ENCODE results near the gene CCNYL1. TPM values are rescaled to one million over a fixed set of nuclear protein-coding genes. Genes with fewer than 3 reads are reported as not detected.
"Not testable (repeated sequence)": the region's sequence is repeated elsewhere in the genome, so short reads cannot be mapped to it uniquely, and the experiment has no call there.

Gene CCNYL1
- total RNA-seq, 4 donors from 2014 or later, result 9.4 to 15.9 (median 13.1) TPM

DNA sequence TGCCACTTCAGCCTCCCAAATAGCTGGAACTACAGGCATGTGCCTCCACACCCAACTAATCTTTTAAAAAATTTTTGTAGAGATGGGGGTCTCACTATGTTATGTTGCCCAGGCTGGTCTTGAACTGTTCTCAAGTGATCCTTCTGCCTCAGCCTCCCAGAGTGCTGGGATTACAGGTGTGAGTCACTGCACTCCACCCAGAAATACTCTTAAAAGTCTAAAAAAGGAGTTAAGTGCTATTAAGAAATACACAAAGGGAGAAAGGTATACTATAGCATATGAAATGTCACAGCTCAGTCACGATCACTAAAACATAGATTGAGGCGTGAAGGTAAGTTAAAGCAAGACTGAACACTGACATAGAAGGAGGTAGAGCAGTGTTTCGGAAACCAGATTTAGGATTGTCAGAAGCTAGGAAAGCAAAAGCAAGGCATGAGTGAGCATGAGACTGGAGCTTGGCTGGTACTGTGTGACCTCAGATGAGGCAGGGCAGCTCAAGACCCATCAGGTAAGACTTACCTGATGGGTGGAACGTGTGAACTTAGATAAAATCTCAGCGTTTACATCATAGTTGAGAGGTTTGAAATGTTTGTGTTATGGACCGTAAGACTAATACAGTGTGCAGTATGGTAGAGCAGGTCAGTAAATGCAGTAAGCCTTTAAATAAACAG is 9.2 kb downstream of the CCNYL1 start:
- TF ChIP-seq, protein P1, sequence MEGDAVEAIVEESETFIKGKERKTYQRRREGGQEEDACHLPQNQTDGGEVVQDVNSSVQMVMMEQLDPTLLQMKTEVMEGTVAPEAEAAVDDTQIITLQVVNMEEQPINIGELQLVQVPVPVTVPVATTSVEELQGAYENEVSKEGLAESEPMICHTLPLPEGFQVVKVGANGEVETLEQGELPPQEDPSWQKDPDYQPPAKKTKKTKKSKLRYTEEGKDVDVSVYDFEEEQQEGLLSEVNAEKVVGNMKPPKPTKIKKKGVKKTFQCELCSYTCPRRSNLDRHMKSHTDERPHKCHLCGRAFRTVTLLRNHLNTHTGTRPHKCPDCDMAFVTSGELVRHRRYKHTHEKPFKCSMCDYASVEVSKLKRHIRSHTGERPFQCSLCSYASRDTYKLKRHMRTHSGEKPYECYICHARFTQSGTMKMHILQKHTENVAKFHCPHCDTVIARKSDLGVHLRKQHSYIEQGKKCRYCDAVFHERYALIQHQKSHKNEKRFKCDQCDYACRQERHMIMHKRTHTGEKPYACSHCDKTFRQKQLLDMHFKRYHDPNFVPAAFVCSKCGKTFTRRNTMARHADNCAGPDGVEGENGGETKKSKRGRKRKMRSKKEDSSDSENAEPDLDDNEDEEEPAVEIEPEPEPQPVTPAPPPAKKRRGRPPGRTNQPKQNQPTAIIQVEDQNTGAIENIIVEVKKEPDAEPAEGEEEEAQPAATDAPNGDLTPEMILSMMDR (IDR thresholded peaks at IDR 0.05), result no peak
- TF ChIP-seq POLR2A (IDR thresholded peaks at IDR 0.05) (no peak), EP300 (IDR thresholded peaks at IDR 0.05) (no peak)
- H3K4me3 ChIP-seq, result no peak overlapping the region
- DNase-seq (ENCODE audit: low spot score in 2 of 2), result no peak
- 91 to 96% methylated on average over 6 of the region's 6 CpGs for WGBS, 2 donors
- H3K36me3 ChIP-seq, result no peaks in the 10 kb centered on the region
- peaks cover 0 to 14% (median 0%) of the 10 kb centered on the region in 4 donors for H3K4me1 ChIP-seq
- no peak overlapping the region for H3K27ac ChIP-seq
- H3K9me3 ChIP-seq, result no peaks in the 10 kb centered on the region
- H3K27me3 ChIP-seq, result no peaks in the 10 kb centered on the region

DNA sequence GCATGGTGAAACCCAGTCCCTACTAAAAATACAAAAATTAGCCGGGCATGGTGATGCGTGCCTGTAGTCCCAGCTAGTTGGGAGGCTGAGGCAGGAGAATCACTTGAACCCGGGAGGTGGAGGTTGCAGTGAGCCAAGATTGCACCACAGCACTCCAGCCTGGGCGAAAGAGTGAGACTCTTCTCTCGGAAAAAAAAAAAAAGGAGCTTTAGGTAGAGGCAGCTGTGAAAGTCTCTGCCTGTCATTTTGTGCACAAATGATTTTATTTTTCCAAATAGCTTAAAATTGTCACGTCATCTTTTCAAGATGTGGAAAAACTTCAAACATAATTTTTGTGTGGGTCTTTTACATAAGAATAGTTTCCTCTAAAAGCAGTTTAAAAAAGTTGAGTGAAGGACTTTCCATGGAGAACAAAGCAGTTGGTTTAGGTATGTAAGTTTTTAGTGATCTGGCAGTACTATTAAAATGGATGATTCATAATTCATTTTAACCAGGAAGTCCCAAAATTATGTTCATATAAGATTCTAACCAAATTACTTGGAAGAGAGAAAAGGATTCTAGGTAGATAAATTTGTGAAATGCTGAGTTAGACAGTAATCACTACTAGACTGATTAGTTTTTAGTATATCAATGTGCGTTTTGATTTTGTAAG is 11.5 kb downstream of the CCNYL1 start:
- DNase-seq (ENCODE audit: low spot score in 2 of 2), result no peak
- no peaks in the 10 kb centered on the region for H3K9me3 ChIP-seq
- H3K4me1 ChIP-seq, result peaks cover 0 to 13% (median 0%) of the 10 kb centered on the region in 4 donors
- TF ChIP-seq EP300 (IDR thresholded peaks at IDR 0.05) (no peak), POLR2A (IDR thresholded peaks at IDR 0.05) (no peak)
- TF ChIP-seq, protein P1 (IDR thresholded peaks at IDR 0.05), result no peak
- no peak overlapping the region for H3K4me3 ChIP-seq
- WGBS, 2 donors, result 86 to 87% methylated on average over 7 of the region's 7 CpGs
- H3K27ac ChIP-seq, result no peak overlapping the region
- H3K27me3 ChIP-seq, result no peaks in the 10 kb centered on the region
- no peaks in the 10 kb centered on the region for H3K36me3 ChIP-seq

DNA sequence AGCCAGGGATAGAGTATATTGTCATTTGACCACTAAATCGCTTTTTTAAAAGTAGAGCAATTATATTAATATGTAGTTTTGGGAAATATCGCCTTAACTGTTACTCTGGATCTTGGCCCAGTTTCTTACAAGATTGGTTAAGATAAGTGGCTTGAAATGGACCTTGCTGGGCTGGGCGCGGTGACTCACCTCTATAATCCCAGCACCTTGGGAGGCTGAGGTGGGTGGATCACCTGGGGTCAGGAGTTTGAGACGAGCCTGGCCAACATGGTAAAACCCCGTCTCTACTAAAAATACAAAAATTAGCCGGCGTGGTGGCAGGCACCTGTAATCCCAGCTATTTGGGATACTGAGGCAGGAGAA is 12.0 kb downstream of the CCNYL1 start:
- WGBS, 2 donors, result 94 to 96% methylated on average over 8 of the region's 8 CpGs

DNA sequence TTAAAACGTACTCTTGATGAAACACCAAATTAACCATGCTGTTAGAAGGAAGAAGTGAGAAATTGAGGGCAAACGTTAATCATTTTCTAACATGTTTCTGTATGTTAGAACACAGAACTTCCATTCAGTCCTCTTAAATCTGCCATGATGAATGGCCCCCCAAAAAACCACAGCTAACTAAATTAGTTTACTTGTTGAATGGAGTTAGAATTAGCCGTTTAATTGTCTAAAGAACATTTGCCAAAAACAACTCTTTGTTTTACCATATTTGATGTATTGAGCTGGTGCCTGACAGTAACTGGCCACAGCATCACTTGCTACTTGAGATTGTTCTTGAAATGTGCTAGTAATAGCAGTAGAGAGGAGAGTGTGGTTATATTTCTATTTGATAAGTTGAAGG is 12.7 kb downstream of the CCNYL1 start:
- no peak overlapping the region for H3K27ac ChIP-seq
- peaks cover 0 to 4% (median 0%) of the 10 kb centered on the region in 3 donors for H3K36me3 ChIP-seq
- no peaks in the 10 kb centered on the region for H3K9me3 ChIP-seq
- H3K4me1 ChIP-seq, result peaks cover 0 to 9% (median 0%) of the 10 kb centered on the region in 4 donors
- WGBS, 2 donors, result 42 to 57% methylated on average over 3 of the region's 3 CpGs
- TF ChIP-seq, protein P1 (IDR thresholded peaks at IDR 0.05), result no peak
- TF ChIP-seq EP300 (IDR thresholded peaks at IDR 0.05) (no peak), POLR2A (IDR thresholded peaks at IDR 0.05) (no peak)
- no peak overlapping the region for H3K4me3 ChIP-seq
- no peak for DNase-seq (ENCODE audit: low spot score in 2 of 2)
- no peaks in the 10 kb centered on the region for H3K27me3 ChIP-seq

More for the DNA sequence above, 12.0 kb downstream of the CCNYL1 start:
- not testable (repeated sequence) for H3K27me3 ChIP-seq; H3K4me1 ChIP-seq; H3K4me3 ChIP-seq; H3K9me3 ChIP-seq; H3K27ac ChIP-seq; DNase-seq (ENCODE audit: low spot score in 2 of 2); H3K36me3 ChIP-seq

DNA sequence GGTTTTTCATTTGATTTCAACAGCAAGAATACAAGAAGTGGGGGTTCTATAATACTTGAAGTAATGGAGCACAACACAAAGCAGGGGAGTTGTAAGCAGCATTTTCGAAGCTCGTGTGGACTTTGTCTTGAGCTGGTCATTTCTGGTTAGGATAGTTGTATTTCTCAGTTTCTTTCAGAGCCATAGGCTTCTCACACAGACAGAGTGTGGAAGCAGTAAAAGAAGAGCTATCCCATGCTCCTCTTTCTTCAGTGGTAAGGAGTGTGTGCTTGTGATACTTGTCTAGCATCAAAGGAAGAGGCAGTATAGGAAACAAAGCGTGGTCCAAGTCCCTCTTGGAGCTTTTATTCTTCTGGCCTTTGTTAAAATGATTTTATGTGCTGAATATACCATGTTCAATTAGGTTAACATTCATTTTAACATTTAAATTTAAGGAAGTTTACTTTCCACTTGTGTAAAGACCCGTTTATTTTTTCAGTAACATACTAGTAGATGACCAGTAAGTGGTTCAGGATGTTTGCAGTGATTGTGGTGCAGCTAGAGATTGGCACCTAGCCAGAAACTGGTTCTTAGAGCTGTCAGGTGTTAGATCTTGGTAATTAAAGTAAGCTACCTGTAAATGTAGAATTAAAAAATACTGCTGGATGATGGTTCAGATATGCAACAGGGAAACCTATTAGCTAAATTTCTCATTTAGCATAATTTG is 14.6 kb downstream of the CCNYL1 start:
- H3K4me1 ChIP-seq, result peaks cover 0 to 5% (median 0%) of the 10 kb centered on the region in 4 donors
- H3K4me3 ChIP-seq, result no peak overlapping the region
- DNase-seq (ENCODE audit: low spot score in 2 of 2), result no peak
- no peaks in the 10 kb centered on the region for H3K27me3 ChIP-seq
- TF ChIP-seq EP300 (IDR thresholded peaks at IDR 0.05), result no peak
- TF ChIP-seq POLR2A (IDR thresholded peaks at IDR 0.05), result no peak
- TF ChIP-seq, protein P1 (IDR thresholded peaks at IDR 0.05), result no peak
- WGBS, 2 donors, result 72 to 78% methylated on average over 4 of the region's 4 CpGs
- H3K9me3 ChIP-seq, result no peaks in the 10 kb centered on the region
- H3K36me3 ChIP-seq, result peaks cover 0 to 13% (median 0%) of the 10 kb centered on the region in 3 donors
- H3K27ac ChIP-seq, result no peak overlapping the region

Data from tibial nerve (tissue), 4 donors.